ENCODE results near the gene GTPBP10. TPM values are rescaled to one million over a fixed set of nuclear protein-coding genes. Genes with fewer than 3 reads are reported as not detected.
A peak's percentile ranks its signal among the peaks of the same experiment; 100 is the strongest.
"Not testable (repeated sequence)": the region's sequence is repeated elsewhere in the genome, so short reads cannot be mapped to it uniquely, and the experiment has no call there.

GTPBP10 gene
- total RNA-seq, 1 experiment from 2014 or later, result 15.0 TPM

- in situ Hi-C loops (cut with HindIII; ENCODE audit: low sequenced_read_pairs), result no loop called here
- DNase-seq (ENCODE audit: low spot score), result no peak
These were observed 2.8 kb downstream of the GTPBP10 start for GRCh38 chr7:90349305-90349704.

- DNase-seq (ENCODE audit: low spot score); in situ Hi-C loops (cut with HindIII; ENCODE audit: low sequenced_read_pairs): not testable (repeated sequence)
These were observed 3.5 kb downstream of the GTPBP10 start for GRCh38 chr7:90350032-90350431.

GRCh38 chr7:90351987-90352386, 5.5 kb downstream of the GTPBP10 start:
- no peak for DNase-seq (ENCODE audit: low spot score)
- in situ Hi-C loops (cut with HindIII; ENCODE audit: low sequenced_read_pairs), result no loop called here

GRCh38 chr7:90383422-90383821, 36.9 kb downstream of the GTPBP10 start:
- in situ Hi-C loops (cut with HindIII; ENCODE audit: low sequenced_read_pairs), result no loop called here
- no peak for DNase-seq (ENCODE audit: low spot score)

GRCh38 chr7:90383861-90384260, 37.3 kb downstream of the GTPBP10 start:
- in situ Hi-C loops (cut with HindIII; ENCODE audit: low sequenced_read_pairs), result no loop called here
- DNase-seq (ENCODE audit: low spot score), result no peak

- in situ Hi-C loops (cut with HindIII; ENCODE audit: low sequenced_read_pairs), result no loop called here
These were observed 37.9 kb downstream of the GTPBP10 start for GRCh38 chr7:90384433-90384832.

GRCh38 chr7:90387470-90388240, 41.1 kb downstream of the GTPBP10 start:
- DNase-seq (ENCODE audit: low spot score), result no peak
- in situ Hi-C loops (cut with HindIII; ENCODE audit: low sequenced_read_pairs), result no loop called here

More at GRCh38 chr7:90384433-90384832, 37.9 kb downstream of the GTPBP10 start:
- DNase-seq (ENCODE audit: low spot score), result no peak

- in situ Hi-C loops (cut with HindIII; ENCODE audit: low sequenced_read_pairs), result no loop called here
- no peak for DNase-seq (ENCODE audit: low spot score)
These were observed 44.4 kb downstream of the GTPBP10 start for GRCh38 chr7:90390926-90391325.

- DNase-seq (ENCODE audit: low spot score), result no peak
- in situ Hi-C loops (cut with HindIII; ENCODE audit: low sequenced_read_pairs), result no loop called here
These were observed 45.0 kb downstream of the GTPBP10 start for GRCh38 chr7:90391488-90391887.

- DNase-seq (ENCODE audit: low spot score), result no peak
- in situ Hi-C loops (cut with HindIII; ENCODE audit: low sequenced_read_pairs), result no loop called here
These were observed 49.9 kb downstream of the GTPBP10 start for GRCh38 chr7:90396420-90396819.

- in situ Hi-C loops (cut with HindIII; ENCODE audit: low sequenced_read_pairs), result no loop called here
- no peak for DNase-seq (ENCODE audit: low spot score)
These were observed 55.5 kb downstream of the GTPBP10 start for GRCh38 chr7:90401989-90402388.

GRCh38 chr7:90402785-90403173, 56.3 kb downstream of the GTPBP10 start:
- in situ Hi-C loops (cut with HindIII; ENCODE audit: low sequenced_read_pairs), result no loop called here
- no peak for DNase-seq (ENCODE audit: low spot score)

- in situ Hi-C loops (cut with HindIII; ENCODE audit: low sequenced_read_pairs), result no loop called here
- DNase-seq (ENCODE audit: low spot score), result peak; percentile 96
These were observed 56.9 kb downstream of the GTPBP10 start, which contains the start of gene CLDN12 for GRCh38 chr7:90403174-90404113. Gene CLDN12, plus strand, starts transcription at chr7:90403461. Its CDS starts 9,216 bp downstream, at chr7:90412677.

GRCh38 chr7:90404777-90405176, 58.3 kb downstream of the GTPBP10 start:
- DNase-seq (ENCODE audit: low spot score), result no peak
- in situ Hi-C loops (cut with HindIII; ENCODE audit: low sequenced_read_pairs), result no loop called here

GRCh38 chr7:90407484-90407821, 60.9 kb downstream of the GTPBP10 start:
- in situ Hi-C loops (cut with HindIII; ENCODE audit: low sequenced_read_pairs), result no loop called here
- no peak for DNase-seq (ENCODE audit: low spot score)

GRCh38 chr7:90408142-90408541, 61.6 kb downstream of the GTPBP10 start:
- in situ Hi-C loops (cut with HindIII; ENCODE audit: low sequenced_read_pairs), result no loop called here
- DNase-seq (ENCODE audit: low spot score), result no peak

- no peak for DNase-seq (ENCODE audit: low spot score)
- in situ Hi-C loops (cut with HindIII; ENCODE audit: low sequenced_read_pairs), result no loop called here
These were observed 63.2 kb downstream of the GTPBP10 start for GRCh38 chr7:90409667-90410066.

- no peak for DNase-seq (ENCODE audit: low spot score)
- in situ Hi-C loops (cut with HindIII; ENCODE audit: low sequenced_read_pairs), result no loop called here
These were observed 65.0 kb downstream of the GTPBP10 start for GRCh38 chr7:90411510-90411909.

- DNase-seq (ENCODE audit: low spot score), result no peak
- in situ Hi-C loops (cut with HindIII; ENCODE audit: low sequenced_read_pairs), result no loop called here
These were observed 66.1 kb downstream of the GTPBP10 start for GRCh38 chr7:90412458-90413184.

- in situ Hi-C loops (cut with HindIII; ENCODE audit: low sequenced_read_pairs), result no loop called here
These were observed 66.6 kb downstream of the GTPBP10 start for GRCh38 chr7:90413185-90413528.

More at GRCh38 chr7:90413185-90413528, 66.6 kb downstream of the GTPBP10 start:
- DNase-seq (ENCODE audit: low spot score), result no peak
